A673 (cell line): ENCODE data around the gene HIP1R. TPM values are rescaled to one million over a fixed set of nuclear protein-coding genes. Genes with fewer than 3 reads are reported as not detected.
"Not testable (repeated sequence)": the region's sequence is repeated elsewhere in the genome, so short reads cannot be mapped to it uniquely, and the experiment has no call there.

Experiments used
- BruUV-seq: library from RNA; stranded (reverse); fragments of 400-500 nt; replicated peaks from 2 replicates; lab custom pipeline; 2021; lab: Mats Ljungman, UMichigan
- CTCF ChIA-PET: fragments of 300-600 bp; sonication (Branson Sonifier 250); formaldehyde crosslinking; loops from one replicate; lab custom pipeline; 2022; ENCODE audit warnings: antibody characterized with exemption; lab: Charles Lee
- POLR2A ChIA-PET: fragments of 300-600 bp; sonication (Branson Sonifier 250); formaldehyde crosslinking; loops from one replicate; lab custom pipeline; 2022; ENCODE audit warnings: antibody characterized with exemption; ENCODE audit not compliant: low non-redundant PET; lab: Charles Lee
- DNase-seq: peaks from one replicate; pipeline ENCODE4 v3.0.0-alpha.2; 2015; ENCODE audit warnings: low spot score
- H3K27ac ChIP-seq: fragments of 200-600 bp; sonication (generic); 2 replicates; pipeline ENCODE4 v1.5.1; 2016; ENCODE audit warnings: mixed run types, low read depth, mild to moderate bottlenecking, mixed read lengths, antibody characterized with exemption, low read length; ENCODE audit not compliant: poor library complexity, severe bottlenecking
- H3K27me3 ChIP-seq: fragments of 200-600 bp; sonication (generic); replicated peaks from 2 replicates; pipeline ENCODE4 v1.6.1; 2017; ENCODE audit warnings: mixed run types, low read depth, mild to moderate bottlenecking, mixed read lengths, antibody characterized with exemption, low read length; ENCODE audit not compliant: insufficient read depth, poor library complexity
- H3K36me3 ChIP-seq: fragments of 200-600 bp; sonication (generic); 2 replicates; pipeline ENCODE4 v1.6.1; 2016; ENCODE audit warnings: mixed run types, mild to moderate bottlenecking, mixed read lengths, antibody characterized with exemption, low read length; ENCODE audit not compliant: insufficient read depth, poor library complexity, severe bottlenecking
- H3K4me1 ChIP-seq: fragments of 200-600 bp; sonication (generic); 2 replicates; pipeline ENCODE4 v1.6.1; 2017; ENCODE audit warnings: mixed run types, mild to moderate bottlenecking, mixed read lengths, antibody characterized with exemption, low read length; ENCODE audit not compliant: insufficient read depth, poor library complexity, severe bottlenecking
- H3K4me3 ChIP-seq: fragments of 200-600 bp; sonication (generic); 2 replicates; pipeline ENCODE4 v1.5.1; 2016; ENCODE audit warnings: low read depth, mixed run types, mild to moderate bottlenecking, mixed read lengths, low read length; ENCODE audit not compliant: poor library complexity, severe bottlenecking
- H3K9me3 ChIP-seq: fragments of 200-600 bp; sonication (generic); 2 replicates; pipeline ENCODE4 v1.6.1; 2016; ENCODE audit warnings: mixed run types, low read depth, mild to moderate bottlenecking, mixed read lengths, antibody characterized with exemption, low read length; ENCODE audit not compliant: poor library complexity, severe bottlenecking
- CTCF ChIP-seq: fragments of 300-800, 200-600 bp; sonication (generic); conservative IDR thresholded peaks from 2 replicates; pipeline ENCODE4 v1.5.1; 2017; ENCODE audit warnings: low read depth, mild to moderate bottlenecking, antibody characterized with exemption, low read length, moderate library complexity, mixed read lengths
- EZH2 ChIP-seq: fragments of 200-600 bp; sonication (generic); IDR thresholded peaks from 2 replicates; pipeline ENCODE4 v1.6.1; 2017; ENCODE audit warnings: borderline replicate concordance, low read depth, mild to moderate bottlenecking, mixed read lengths, antibody characterized with exemption, low read length; ENCODE audit not compliant: poor library complexity, severe bottlenecking
- intact Hi-C: fragments of 100-400 bp; cut with micrococcal nuclease; formaldehyde crosslinking; loops from one replicate; pipeline ENCODE4 v1.10.0; 2022; ENCODE audit not compliant: unreplicated experiment
- total RNA-seq: library from RNA; stranded (reverse); gene quantifications from 2 replicates; pipeline ENCODE4 v1.2.3, GENCODE V29; 2021

HIP1R gene
- total RNA-seq, 1 experiment from 2014 or later, result 30.4 TPM

- TF ChIP-seq CTCF, result no peak
- TF ChIP-seq EZH2, result no peak
- no peak overlapping the region for H3K4me3 ChIP-seq
- ChIA-PET CTCF (no interaction called here), POLR2A (no interaction called here)
- H3K4me1 ChIP-seq, result peaks cover 64% of the 10 kb centered on the region
- no peak overlapping the region for H3K27ac ChIP-seq
- DNase-seq, result no peak
- H3K36me3 ChIP-seq, result no peaks in the 10 kb centered on the region
- intact Hi-C loops, result loop anchor here (10.0 kb wide), 1 partner anchor 359 kb away; the partner anchor contains the start of genes MPHOSPH9 and MTRFR
- H3K9me3 ChIP-seq, result no peaks in the 10 kb centered on the region
- no peaks in the 10 kb centered on the region for H3K27me3 ChIP-seq
- BruUV-seq, result no TSS peak
These were observed 40.4 kb downstream of the HIP1R start for GRCh38 chr12:122875590-122876220.

GRCh38 chr12:122876281-122876680 lies 41.0 kb downstream of the HIP1R start:
- H3K4me1 ChIP-seq, result peaks cover 64% of the 10 kb centered on the region
- DNase-seq, H3K9me3 ChIP-seq, H3K27me3 ChIP-seq, BruUV-seq, CTCF ChIA-PET, H3K27ac ChIP-seq, POLR2A ChIA-PET, H3K36me3 ChIP-seq, H3K4me3 ChIP-seq: not testable (repeated sequence)
- intact Hi-C loops, result loop anchor here (10.0 kb wide), 1 partner anchor 359 kb away; the partner anchor contains the start of genes MPHOSPH9 and MTRFR

- no peak overlapping the region for H3K4me3 ChIP-seq
- no TSS peak for BruUV-seq
- ChIA-PET CTCF (no interaction called here), POLR2A (no interaction called here)
- DNase-seq, result no peak
- H3K27me3 ChIP-seq, result no peaks in the 10 kb centered on the region
- no peaks in the 10 kb centered on the region for H3K9me3 ChIP-seq
- intact Hi-C loops, result loop anchor here (10.0 kb wide), 1 partner anchor 358 kb away; the partner anchor contains the start of genes MPHOSPH9 and MTRFR
- TF ChIP-seq EZH2, result no peak
- no peak for TF ChIP-seq CTCF
- H3K36me3 ChIP-seq, result no peaks in the 10 kb centered on the region
- H3K4me1 ChIP-seq, result peaks cover 62% of the 10 kb centered on the region
- no peak overlapping the region for H3K27ac ChIP-seq
These were observed 41.5 kb downstream of the HIP1R start for GRCh38 chr12:122876731-122877130.
